Bronchial epithelial cell (primary cell): ENCODE measurements around the gene STXBP5. TPM values are rescaled to one million over a fixed set of nuclear protein-coding genes. Genes with fewer than 3 reads are reported as not detected.

Source experiments
- DNase-seq: peaks from one replicate; pipeline ENCODE4 v3.0.0-alpha.2; 2010; ENCODE audit warnings: low read depth
- FAIRE-seq: peaks from 2 replicates; lab custom pipeline; 2011; peaks lifted over from hg19 to GRCh38; lab: Jason Lieb, UNC
- H3K27me3 ChIP-seq: 2 replicates; pipeline ENCODE4 v1.5.1; 2011; ENCODE audit warnings: low read length; ENCODE audit not compliant: control insufficient read depth, insufficient read depth
- H3K36me3 ChIP-seq: 2 replicates; pipeline ENCODE4 v1.5.1; 2011; ENCODE audit warnings: low read length; ENCODE audit not compliant: control insufficient read depth, insufficient read depth
- H3K4me3 ChIP-seq: 2 replicates; pipeline ENCODE4 v1.5.1; 2011; ENCODE audit warnings: mild to moderate bottlenecking, low read depth, low read length, control low read depth
- total RNA-seq: library from RNA; depleted of rRNA; stranded (reverse); fragments of >200 nt; gene quantifications from 2 replicates; pipeline ENCODE4 v1.2.1, GENCODE V29; 2014
- TF ChIP-seq, protein P1 (sequence below): IDR thresholded peaks from 2 replicates; pipeline ENCODE4 v1.5.1; 2011; ENCODE audit warnings: mild to moderate bottlenecking, moderate library complexity, low read length, control low read depth, inconsistent platforms; ENCODE audit not compliant: insufficient read depth, severe bottlenecking

Gene STXBP5
- total RNA-seq, 1 donor from 2014 or later: 19.2 TPM

GRCh38 chr6:147164761-147165160, 39.5 kb upstream of the STXBP5 start:
- TF ChIP-seq, protein P1, sequence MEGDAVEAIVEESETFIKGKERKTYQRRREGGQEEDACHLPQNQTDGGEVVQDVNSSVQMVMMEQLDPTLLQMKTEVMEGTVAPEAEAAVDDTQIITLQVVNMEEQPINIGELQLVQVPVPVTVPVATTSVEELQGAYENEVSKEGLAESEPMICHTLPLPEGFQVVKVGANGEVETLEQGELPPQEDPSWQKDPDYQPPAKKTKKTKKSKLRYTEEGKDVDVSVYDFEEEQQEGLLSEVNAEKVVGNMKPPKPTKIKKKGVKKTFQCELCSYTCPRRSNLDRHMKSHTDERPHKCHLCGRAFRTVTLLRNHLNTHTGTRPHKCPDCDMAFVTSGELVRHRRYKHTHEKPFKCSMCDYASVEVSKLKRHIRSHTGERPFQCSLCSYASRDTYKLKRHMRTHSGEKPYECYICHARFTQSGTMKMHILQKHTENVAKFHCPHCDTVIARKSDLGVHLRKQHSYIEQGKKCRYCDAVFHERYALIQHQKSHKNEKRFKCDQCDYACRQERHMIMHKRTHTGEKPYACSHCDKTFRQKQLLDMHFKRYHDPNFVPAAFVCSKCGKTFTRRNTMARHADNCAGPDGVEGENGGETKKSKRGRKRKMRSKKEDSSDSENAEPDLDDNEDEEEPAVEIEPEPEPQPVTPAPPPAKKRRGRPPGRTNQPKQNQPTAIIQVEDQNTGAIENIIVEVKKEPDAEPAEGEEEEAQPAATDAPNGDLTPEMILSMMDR: no peak
- no peak for DNase-seq
- H3K36me3 ChIP-seq: no peaks in the 10 kb centered on the region
- H3K27me3 ChIP-seq: no peaks in the 10 kb centered on the region
- H3K4me3 ChIP-seq: no peak overlapping the region
- FAIRE-seq: no peak

GRCh38 chr6:147166360-147166944, 37.8 kb upstream of the STXBP5 start:
- TF ChIP-seq, protein P1: no peak
- H3K36me3 ChIP-seq: no peaks in the 10 kb centered on the region
- DNase-seq (no peak), FAIRE-seq (no peak)
- H3K27me3 ChIP-seq: no peaks in the 10 kb centered on the region
- no peak overlapping the region for H3K4me3 ChIP-seq

DNA sequence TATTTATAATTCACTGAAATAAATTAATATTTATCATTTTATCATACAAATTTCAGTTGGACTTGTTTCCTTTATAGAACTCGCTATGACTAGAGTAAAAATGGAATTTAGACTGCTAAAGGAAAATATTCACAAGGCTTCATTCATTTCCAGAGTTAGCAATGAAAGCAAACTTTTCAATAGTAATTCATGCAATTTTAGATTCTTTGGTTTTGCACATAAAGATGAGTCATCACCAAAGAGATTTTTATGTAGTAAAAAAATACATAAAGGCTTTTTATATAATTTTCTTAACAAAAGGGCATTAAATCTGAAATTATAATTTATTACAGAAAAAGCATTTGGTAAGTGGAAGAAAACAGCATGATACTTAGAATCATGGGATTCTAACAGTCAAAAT, 37.2 kb upstream of the STXBP5 start:
- no peaks in the 10 kb centered on the region for H3K27me3 ChIP-seq
- FAIRE-seq: no peak
- no peak for DNase-seq
- no peak overlapping the region for H3K4me3 ChIP-seq
- TF ChIP-seq, protein P1: no peak
- no peaks in the 10 kb centered on the region for H3K36me3 ChIP-seq

GRCh38 chr6:147167576-147168461, 36.4 kb upstream of the STXBP5 start:
- TF ChIP-seq, protein P1: no peak
- Histone ChIP-seq H3K36me3 (no peaks in the 10 kb centered on the region), H3K4me3 (no peak overlapping the region), H3K27me3 (no peaks in the 10 kb centered on the region)
- FAIRE-seq: no peak
- no peak for DNase-seq

DNA sequence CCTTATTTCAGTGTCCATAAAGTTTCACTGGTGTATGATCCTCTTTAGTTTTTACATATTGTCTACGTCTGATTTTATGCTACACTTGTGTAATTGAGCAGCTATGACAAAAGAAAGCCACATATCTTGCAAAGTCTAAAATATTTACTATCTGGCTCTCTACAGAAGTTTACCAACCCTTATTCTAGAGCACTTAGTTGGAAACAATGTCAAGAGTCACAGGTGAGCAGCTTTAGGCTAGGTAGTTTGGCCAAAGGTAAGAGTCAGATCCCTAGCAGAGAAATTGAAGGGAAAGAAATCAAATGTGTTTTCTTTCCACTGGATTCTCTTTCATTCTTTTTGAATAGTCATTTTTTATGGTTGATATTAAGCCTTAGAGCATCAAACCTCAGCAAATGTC, 34.7 kb upstream of the STXBP5 start:
- FAIRE-seq: no peak
- Histone ChIP-seq H3K4me3 (no peak overlapping the region), H3K36me3 (no peaks in the 10 kb centered on the region), H3K27me3 (no peaks in the 10 kb centered on the region)
- no peak for DNase-seq
- TF ChIP-seq, protein P1: no peak
